Fibroblast of lung (primary cell): Measurements from ENCODE around the gene SLCO1B3. TPM values are rescaled to one million over a fixed set of nuclear protein-coding genes. Genes with fewer than 3 reads are reported as not detected.

Source experiments
- DNase-seq, 2 donors: peaks; one replicate each; pipeline versions ENCODE4 v3.0.0 to v3.0.0-alpha.2; 2010; ENCODE audit warnings: low read depth in 2 of 2
- H2AFZ ChIP-seq: 2 replicates; pipeline ENCODE4 v1.5.1; 2012; ENCODE audit warnings: low read length, control low read depth, inconsistent platforms
- H3K27ac ChIP-seq: 2 replicates; pipeline ENCODE4 v1.5.1; 2011; ENCODE audit warnings: low read length, control low read depth; ENCODE audit not compliant: insufficient read depth
- H3K27me3 ChIP-seq: 2 replicates; pipeline ENCODE4 v1.5.1; 2011; ENCODE audit warnings: mild to moderate bottlenecking, low read length; ENCODE audit not compliant: control insufficient read depth, insufficient read depth
- H3K36me3 ChIP-seq: 2 replicates; pipeline ENCODE4 v1.5.1; 2011; ENCODE audit warnings: low read length; ENCODE audit not compliant: control insufficient read depth, insufficient read depth
- H3K4me1 ChIP-seq: 2 replicates; pipeline ENCODE4 v1.5.1; 2011; ENCODE audit warnings: low read length; ENCODE audit not compliant: control insufficient read depth, insufficient read depth; ENCODE audit errors: extremely low read depth
- H3K4me2 ChIP-seq: 2 replicates; pipeline ENCODE4 v1.5.1; 2011; ENCODE audit warnings: low read length, control low read depth; ENCODE audit not compliant: insufficient read depth; ENCODE audit errors: extremely low read depth
- H3K4me3 ChIP-seq, 4 experiments: fragments of 200-600 bp in 1 of 4; sonication (generic) in 1 of 4; replicated peaks in 1 of 4; 2 replicates each; pipeline ENCODE4 v1.5.1; 2011 to 2016; ENCODE audit warnings: low read length in 4 of 4, low read depth in 3 of 4, mild to moderate bottlenecking in 3 of 4, control low read depth in 2 of 4, inconsistent platforms in 1 of 4, mixed read lengths in 1 of 4; ENCODE audit not compliant: insufficient read depth in 1 of 4; ENCODE audit errors: control extremely low read depth in 1 of 4
- H3K79me2 ChIP-seq: 2 replicates; pipeline ENCODE4 v1.5.1; 2012; ENCODE audit warnings: mild to moderate bottlenecking, low read length, inconsistent platforms; ENCODE audit not compliant: control insufficient read depth, insufficient read depth
- H3K9ac ChIP-seq: 2 replicates; pipeline ENCODE4 v1.5.1; 2011; ENCODE audit warnings: mild to moderate bottlenecking, low read length, control low read depth; ENCODE audit not compliant: insufficient read depth
- H3K9me3 ChIP-seq: 2 replicates; pipeline ENCODE4 v1.5.1; 2012; ENCODE audit warnings: low read depth, low read length; ENCODE audit not compliant: control insufficient read depth, insufficient read depth
- H4K20me1 ChIP-seq: 2 replicates; pipeline ENCODE4 v1.5.1; 2011; ENCODE audit warnings: low read length; ENCODE audit not compliant: control insufficient read depth, insufficient read depth; ENCODE audit errors: extremely low read depth
- CTCF ChIP-seq, 2 donors: IDR thresholded peaks in 1 of 2; conservative IDR thresholded peaks in 1 of 2; 1 replicate in 1 of 2; 2 replicates in 1 of 2; pipeline ENCODE4 v1.5.1; 2011 to 2012; ENCODE audit warnings: low read length in 2 of 2, control low read depth in 1 of 2, inconsistent platforms in 1 of 2, low read depth in 1 of 2, mild to moderate bottlenecking in 1 of 2
- EZH2 ChIP-seq: IDR thresholded peaks from 2 replicates; pipeline ENCODE4 v1.5.1; 2012; ENCODE audit warnings: low read length, control low read depth, mild to moderate bottlenecking; ENCODE audit errors: missing control alignments
- polyA plus RNA-seq, 2 donors: library from polyadenylated mRNA; depleted of rRNA in 1 of 2; stranded (reverse) in 1 of 2; unstranded in 1 of 2; fragments of >200 nt; gene quantifications; 2 replicates each; pipeline ENCODE4 v1.2.1, GENCODE V29; 2011 to 2012; ENCODE audit warnings: missing spikeins in 1 of 2
- total RNA-seq: library from RNA; depleted of rRNA; stranded (reverse); fragments of >200 nt; gene quantifications from 2 replicates; pipeline ENCODE4 v1.2.1, GENCODE V29; 2014

The SLCO1B3 gene
- total and polyA plus RNA-seq, 2 donors (not counting 1 experiment from before 2014, with no cell fraction given): not detected

DNA sequence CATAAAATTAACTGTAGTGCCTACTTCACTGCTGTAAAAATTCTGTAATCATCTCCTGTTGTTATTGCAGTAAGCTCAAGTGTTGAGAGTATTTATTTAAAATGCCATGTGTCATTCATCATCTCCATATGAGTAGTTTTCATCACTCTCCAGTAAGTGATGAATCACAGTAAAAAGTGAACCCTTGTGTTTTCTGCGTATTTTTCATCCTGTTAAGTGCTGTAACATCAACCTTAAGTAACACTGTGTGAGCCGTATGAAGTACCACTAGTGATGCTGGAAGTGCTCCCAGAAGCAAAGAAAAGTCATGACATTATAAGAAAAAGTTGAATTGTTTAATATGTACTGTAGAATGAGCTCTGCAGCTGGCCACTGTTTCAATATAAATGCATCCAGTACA lies 55.4 kb downstream of the SLCO1B3 start:
- no peaks in the 10 kb centered on the region for H3K4me1 ChIP-seq
- no peak overlapping the region for H2AFZ ChIP-seq
- no peak overlapping the region for H3K4me3 ChIP-seq
- H3K79me2 ChIP-seq: no peaks in the 10 kb centered on the region
- no peak overlapping the region for H3K4me2 ChIP-seq
- no peaks in the 10 kb centered on the region for H3K36me3 ChIP-seq
- H3K9me3 ChIP-seq: no peaks in the 10 kb centered on the region
- DNase-seq: peak in 1 of 2 donors; percentile 4
- TF ChIP-seq EZH2: no peak
- no peak for TF ChIP-seq CTCF (conservative IDR thresholded peaks at IDR 0.05 in 1 of 2, IDR thresholded peaks at IDR 0.05 in 1 of 2; ENCODE audit: low read depth in 1 of 2, low read length in 2 of 2)
- H3K9ac ChIP-seq: no peak overlapping the region
- H4K20me1 ChIP-seq: no peaks in the 10 kb centered on the region
- H3K27ac ChIP-seq: no peak overlapping the region
- H3K27me3 ChIP-seq: no peaks in the 10 kb centered on the region

- Histone ChIP-seq H3K4me1 (no peaks in the 10 kb centered on the region), H3K4me3 (no peak overlapping the region), H3K36me3 (no peaks in the 10 kb centered on the region), H3K4me2 (no peak overlapping the region), H4K20me1 (no peaks in the 10 kb centered on the region), H3K79me2 (no peaks in the 10 kb centered on the region), H3K9ac (no peak overlapping the region), H3K27ac (no peak overlapping the region), H3K9me3 (no peaks in the 10 kb centered on the region), H3K27me3 (no peaks in the 10 kb centered on the region), H2AFZ (no peak overlapping the region)
- no peak for TF ChIP-seq EZH2
- TF ChIP-seq CTCF (conservative IDR thresholded peaks at IDR 0.05 in 1 of 2, IDR thresholded peaks at IDR 0.05 in 1 of 2; ENCODE audit: low read depth in 1 of 2, low read length in 2 of 2): no peak
- DNase-seq: no peak
Observed at GRCh38 chr12:20868277-20868676, 57.8 kb downstream of the SLCO1B3 start.

- no peak overlapping the region for H3K4me2 ChIP-seq
- peak in 1 of 2 donors; percentile 43 for DNase-seq
- no peak overlapping the region for H2AFZ ChIP-seq
- no peak overlapping the region for H3K4me3 ChIP-seq
- H3K9ac ChIP-seq: no peak overlapping the region
- H3K4me1 ChIP-seq: no peaks in the 10 kb centered on the region
- no peaks in the 10 kb centered on the region for H3K36me3 ChIP-seq
- H4K20me1 ChIP-seq: no peaks in the 10 kb centered on the region
- H3K79me2 ChIP-seq: no peaks in the 10 kb centered on the region
- no peaks in the 10 kb centered on the region for H3K27me3 ChIP-seq
- no peaks in the 10 kb centered on the region for H3K9me3 ChIP-seq
- H3K27ac ChIP-seq: no peak overlapping the region
- TF ChIP-seq CTCF (conservative IDR thresholded peaks at IDR 0.05 in 1 of 2, IDR thresholded peaks at IDR 0.05 in 1 of 2; ENCODE audit: low read depth in 1 of 2, low read length in 2 of 2): no peak
- no peak for TF ChIP-seq EZH2
Observed at GRCh38 chr12:20883288-20883687, 72.8 kb downstream of the SLCO1B3 start.
